Mammary epithelial cell (primary cell): ENCODE data around the gene KRTAP5-7.

ENCODE experiments used
- CTCF ChIP-seq, 2 donors: IDR thresholded peaks in 1 of 2; conservative IDR thresholded peaks in 1 of 2; 2 replicates each; pipeline ENCODE4 v1.5.1; 2011 to 2012; ENCODE audit warnings: inconsistent platforms in 2 of 2, low read length in 2 of 2, mild to moderate bottlenecking in 2 of 2, control low read depth in 1 of 2, low read depth in 1 of 2; ENCODE audit not compliant: insufficient read depth in 1 of 2; ENCODE audit errors: extremely low read depth in 1 of 2
- EZH2 ChIP-seq: IDR thresholded peaks from 2 replicates; pipeline ENCODE4 v1.6.1; 2012; ENCODE audit warnings: low read length, inconsistent platforms, borderline replicate concordance

DNA sequence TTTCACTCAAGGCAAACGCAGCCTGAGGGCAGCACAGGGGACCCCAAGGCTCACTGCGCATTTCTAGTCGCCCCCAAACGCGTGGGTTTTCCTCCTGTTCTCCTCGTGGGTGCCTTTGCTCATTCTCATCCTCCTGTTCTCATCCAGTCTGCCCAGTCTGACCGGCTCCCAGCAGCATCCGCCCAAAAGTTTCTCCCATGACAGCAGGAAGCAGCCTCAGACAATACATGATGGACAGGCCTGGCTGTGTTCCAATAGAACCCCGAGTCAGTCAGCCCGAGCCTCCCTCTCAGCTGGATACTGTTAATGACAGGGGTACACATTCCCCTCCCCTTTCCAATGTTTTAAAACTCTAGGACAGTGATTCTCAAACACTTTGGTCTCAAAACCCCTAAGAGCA, 22.5 kb upstream of the KRTAP5-7 start:
- TF ChIP-seq CTCF (conservative IDR thresholded peaks at IDR 0.05 in 1 of 2, IDR thresholded peaks at IDR 0.05 in 1 of 2; ENCODE audit: extremely low read depth in 1 of 2, insufficient read depth in 1 of 2, low read depth in 1 of 2, low read length in 2 of 2) (no peak), EZH2 (no peak)
